Esophagus squamous epithelium (tissue), 4 donors: ENCODE results near the gene SHC2.

Experiments
- CTCF ChIP-seq, 6 experiments: fragments of 450-650 bp in 4 of 6; fragments of 200-600 bp in 2 of 6; sonication (generic) in 2 of 6; IDR thresholded peaks; one replicate each; pipeline ENCODE4 v1.5.1; 2016 to 2019; ENCODE audit warnings: antibody characterized with exemption in 6 of 6, mild to moderate bottlenecking in 4 of 6, moderate library complexity in 4 of 6
- POLR2A ChIP-seq, 4 donors: fragments of 450-650 bp; IDR thresholded peaks; one replicate each; pipeline ENCODE4 v1.6.1; 2017; ENCODE audit warnings: antibody characterized with exemption in 4 of 4, mild to moderate bottlenecking in 4 of 4, moderate library complexity in 3 of 4

GRCh38 chr19:419721-420515 lies 40.9 kb downstream of the SHC2 start:
- no peak for TF ChIP-seq CTCF (IDR thresholded peaks at IDR 0.05)
- no peak for TF ChIP-seq POLR2A (IDR thresholded peaks at IDR 0.05)
